IPS DF 6.9 (cell line): ENCODE results near the gene ZPR1.

Experiments used
- DNase-seq: peaks from one replicate; pipeline ENCODE4 v3.0.0-alpha.2; 2013; ENCODE audit warnings: low read depth, low spot score
- H3K27ac ChIP-seq: one replicate; pipeline ENCODE4 v1.5.1; 2013; ENCODE audit warnings: low read length, control low read depth
- H3K27me3 ChIP-seq: 2 replicates; pipeline ENCODE4 v1.6.1; 2013; ENCODE audit warnings: mild to moderate bottlenecking, low read length; ENCODE audit not compliant: control insufficient read depth, insufficient read depth
- H3K36me3 ChIP-seq: 2 replicates; pipeline ENCODE4 v1.6.1; 2013; ENCODE audit warnings: low read length; ENCODE audit not compliant: control insufficient read depth, insufficient read depth
- H3K4me1 ChIP-seq: 2 replicates; pipeline ENCODE4 v1.6.1; 2013; ENCODE audit warnings: low read length; ENCODE audit not compliant: control insufficient read depth, insufficient read depth
- H3K4me3 ChIP-seq: 2 replicates; pipeline ENCODE4 v1.5.1; 2013; ENCODE audit warnings: mild to moderate bottlenecking, low read length
- H3K9me3 ChIP-seq: 2 replicates; pipeline ENCODE4 v1.6.1; 2013; ENCODE audit warnings: low read length, inconsistent platforms; ENCODE audit not compliant: control insufficient read depth, insufficient read depth
- whole genome bisulfite sequencing: extraction: QIAGEN DNeasy Blood & Tissue Kit; methylation state at CpG from one replicate; pipeline ENCODE4 v1.1.7; 2013; ENCODE audit warnings: mixed read lengths, missing lambda C conversion rate; ENCODE audit not compliant: insufficient read length, insufficient coverage; 5-methylcytosine and 5-hydroxymethylcytosine counted together

The ZPR1 gene

DNA sequence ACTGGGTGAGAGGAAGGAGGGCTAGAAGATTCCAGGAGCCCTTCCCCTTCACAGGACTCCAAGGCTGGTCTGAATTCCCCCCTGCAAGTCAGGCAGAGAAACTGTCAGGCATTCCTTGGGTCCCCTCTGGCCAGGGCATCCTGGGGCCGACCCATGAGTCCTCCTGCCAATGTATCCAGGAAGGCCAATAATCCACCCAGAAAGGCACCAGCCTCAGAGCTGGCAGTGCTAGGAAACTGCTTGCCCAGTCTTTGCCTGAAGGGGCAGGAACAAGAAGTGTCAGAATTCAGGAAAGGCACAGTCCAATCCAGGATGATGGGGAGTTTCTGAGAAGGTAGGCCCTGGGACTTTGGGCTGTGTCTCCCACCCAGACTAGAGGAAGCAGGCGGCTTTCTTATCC lies 56.0 kb downstream of the ZPR1 start:
- H3K9me3 ChIP-seq: no peaks in the 10 kb centered on the region
- no peaks in the 10 kb centered on the region for H3K27me3 ChIP-seq
- no peak overlapping the region for H3K4me3 ChIP-seq
- H3K4me1 ChIP-seq: peaks cover 6% of the 10 kb centered on the region; the same call in 1 of the 2 replicates
- no peak for DNase-seq
- WGBS: no CpG with 5 or more reads among the region's 2 CpGs
- H3K27ac ChIP-seq: no peak overlapping the region
- no peaks in the 10 kb centered on the region for H3K36me3 ChIP-seq

DNA sequence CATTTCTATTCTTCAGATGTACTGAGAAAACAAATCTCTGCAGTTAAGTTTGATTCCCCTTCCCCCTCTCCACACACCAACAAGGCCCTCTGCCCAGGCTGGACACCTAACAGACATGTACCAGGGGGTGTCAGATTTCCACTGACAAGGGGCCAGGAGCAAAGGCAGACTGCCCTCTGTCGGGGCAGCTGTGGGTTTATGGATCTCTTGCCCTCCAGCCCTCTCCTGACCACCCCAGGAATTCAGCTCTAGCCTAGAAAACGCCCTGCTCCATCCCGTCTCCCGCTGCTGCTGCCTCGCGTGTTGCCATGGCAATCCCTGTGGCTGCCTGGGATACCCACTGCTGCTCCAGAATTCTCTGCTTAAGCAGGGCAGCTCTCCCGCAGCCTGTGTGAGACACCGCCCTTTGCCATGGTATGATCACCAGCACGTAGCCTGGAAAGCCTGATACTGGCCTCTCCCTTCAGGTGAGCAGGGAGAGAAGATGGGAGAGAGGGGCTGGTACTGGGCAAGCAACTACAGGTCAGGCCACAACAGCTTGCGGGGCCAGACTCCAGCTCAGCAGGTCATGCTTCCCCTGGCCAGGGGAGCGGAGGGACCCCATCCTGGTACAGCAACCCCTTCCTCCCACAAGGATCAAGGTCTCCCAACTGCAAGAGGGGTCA lies 56.6 kb downstream of the ZPR1 start:
- Histone ChIP-seq H3K4me1 (peaks cover 6% of the 10 kb centered on the region; the same call in 1 of the 2 replicates), H3K27me3 (no peaks in the 10 kb centered on the region), H3K27ac (no peak overlapping the region), H3K36me3 (no peaks in the 10 kb centered on the region), H3K4me3 (no peak overlapping the region), H3K9me3 (no peaks in the 10 kb centered on the region)
- no CpG with 5 or more reads among the region's 11 CpGs for WGBS
- DNase-seq: no peak

DNA sequence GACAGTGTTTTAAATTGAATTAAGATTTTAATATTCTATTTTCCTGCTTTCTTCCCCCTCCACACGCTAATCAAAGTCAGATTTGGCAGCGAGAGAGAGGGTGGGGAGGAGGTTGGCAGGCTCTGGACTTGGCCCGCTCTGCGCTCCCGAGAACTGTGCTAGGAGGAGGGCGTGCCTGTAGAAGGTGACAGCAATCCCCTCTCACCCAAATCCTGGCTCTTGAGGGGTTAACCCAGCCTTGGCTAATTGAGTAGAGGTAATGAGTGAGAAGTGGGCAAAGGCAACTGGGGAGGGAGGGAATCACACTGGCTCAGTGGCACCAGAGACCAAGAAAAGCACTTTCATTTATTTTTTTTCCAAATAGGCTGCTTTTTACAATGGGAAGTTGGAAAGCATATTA lies 57.2 kb downstream of the ZPR1 start:
- WGBS: no CpG with 5 or more reads among the region's 6 CpGs
- Histone ChIP-seq H3K4me3 (no peak overlapping the region), H3K27me3 (no peaks in the 10 kb centered on the region), H3K4me1 (peaks cover 9% of the 10 kb centered on the region), H3K27ac (no peak overlapping the region), H3K9me3 (no peaks in the 10 kb centered on the region), H3K36me3 (no peaks in the 10 kb centered on the region)
- no peak for DNase-seq

DNA sequence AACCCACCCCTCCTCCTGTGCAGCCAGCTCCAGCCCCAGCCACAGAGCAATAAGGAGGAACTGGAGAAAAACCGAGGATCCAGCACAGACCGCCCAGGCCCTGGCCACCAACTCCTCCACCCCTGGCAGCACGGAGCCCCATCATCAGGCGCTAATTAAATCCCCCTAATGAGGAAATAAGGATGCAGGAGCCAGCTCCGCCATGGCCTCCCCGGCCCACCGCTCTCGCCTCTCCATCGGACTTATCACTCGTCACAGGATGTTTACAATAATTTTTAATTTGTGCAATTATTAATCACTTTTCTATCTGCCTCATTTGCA lies 57.6 kb downstream of the ZPR1 start:
- no peaks in the 10 kb centered on the region for H3K9me3 ChIP-seq
- no peak overlapping the region for H3K4me3 ChIP-seq
- H3K27me3 ChIP-seq: no peaks in the 10 kb centered on the region
- DNase-seq: no peak
- peaks cover 9% of the 10 kb centered on the region for H3K4me1 ChIP-seq
- H3K36me3 ChIP-seq: no peaks in the 10 kb centered on the region
- no peak overlapping the region for H3K27ac ChIP-seq
- no CpG with 5 or more reads among the region's 10 CpGs for WGBS

DNA sequence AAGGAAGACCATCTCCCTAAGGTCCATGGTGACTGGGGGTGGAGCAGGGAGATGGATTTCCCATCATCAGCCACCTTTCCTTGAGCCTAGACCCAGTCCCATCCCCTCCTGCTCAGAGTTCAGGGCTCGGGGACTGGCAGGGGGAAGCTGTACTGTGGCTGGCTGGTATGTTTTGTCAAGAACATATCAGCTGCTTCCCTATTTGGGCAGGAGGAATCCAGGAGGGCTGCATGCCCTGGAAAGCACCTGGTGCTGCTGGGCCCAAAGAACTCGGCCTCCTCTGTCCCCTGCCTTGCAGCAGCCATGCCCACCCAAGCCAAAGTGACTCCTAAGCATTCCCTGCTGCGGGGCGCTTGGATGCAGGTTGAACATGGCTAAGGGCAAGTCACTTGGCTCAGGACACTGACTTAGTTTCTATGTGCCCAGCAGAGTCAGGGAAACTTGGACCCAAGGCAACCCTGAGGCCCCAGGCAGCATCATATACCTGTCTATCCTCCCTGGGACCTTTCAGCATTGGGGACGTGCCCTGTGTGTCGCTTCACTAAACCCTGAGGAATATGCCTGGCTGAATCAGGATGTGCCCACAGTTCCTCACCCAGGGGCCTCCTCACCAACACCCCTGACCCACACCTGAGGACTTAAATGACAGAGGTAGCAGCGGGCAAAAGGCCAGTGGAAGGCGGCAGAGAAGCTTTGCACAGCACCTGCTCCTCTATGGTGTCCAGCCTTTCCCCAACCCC lies 58.2 kb downstream of the ZPR1 start:
- no peak for DNase-seq
- Histone ChIP-seq H3K36me3 (no peaks in the 10 kb centered on the region), H3K9me3 (no peaks in the 10 kb centered on the region), H3K27ac (no peak overlapping the region), H3K4me1 (peaks cover 9% of the 10 kb centered on the region), H3K27me3 (no peaks in the 10 kb centered on the region), H3K4me3 (no peak overlapping the region)
- no CpG with 5 or more reads among the region's 8 CpGs for WGBS

DNA sequence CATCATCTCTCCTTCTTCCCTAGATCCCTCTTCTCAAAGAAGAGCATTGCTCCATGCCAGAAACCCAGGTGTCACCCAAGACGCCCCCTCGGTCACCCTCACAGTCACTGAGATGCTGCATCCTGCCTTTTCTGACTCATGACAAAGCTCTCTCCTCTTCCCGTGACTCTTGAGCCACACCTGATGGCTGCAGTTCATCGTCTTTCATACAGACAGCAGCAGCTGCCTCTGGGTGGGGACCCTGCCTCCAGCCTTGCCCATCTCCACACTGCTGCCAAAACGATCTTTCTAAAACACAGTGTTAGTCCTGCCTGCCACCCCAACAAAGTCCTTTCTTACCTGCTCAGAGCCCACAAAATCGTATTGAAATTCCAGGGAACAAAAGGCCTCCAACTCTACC lies 59.8 kb downstream of the ZPR1 start:
- H3K27ac ChIP-seq: no peak overlapping the region
- DNase-seq: no peak
- peaks cover 9% of the 10 kb centered on the region for H3K4me1 ChIP-seq
- WGBS: no CpG with 5 or more reads among the region's 6 CpGs
- no peak overlapping the region for H3K4me3 ChIP-seq
- H3K36me3 ChIP-seq: no peaks in the 10 kb centered on the region
- H3K9me3 ChIP-seq: no peaks in the 10 kb centered on the region
- no peaks in the 10 kb centered on the region for H3K27me3 ChIP-seq

DNA sequence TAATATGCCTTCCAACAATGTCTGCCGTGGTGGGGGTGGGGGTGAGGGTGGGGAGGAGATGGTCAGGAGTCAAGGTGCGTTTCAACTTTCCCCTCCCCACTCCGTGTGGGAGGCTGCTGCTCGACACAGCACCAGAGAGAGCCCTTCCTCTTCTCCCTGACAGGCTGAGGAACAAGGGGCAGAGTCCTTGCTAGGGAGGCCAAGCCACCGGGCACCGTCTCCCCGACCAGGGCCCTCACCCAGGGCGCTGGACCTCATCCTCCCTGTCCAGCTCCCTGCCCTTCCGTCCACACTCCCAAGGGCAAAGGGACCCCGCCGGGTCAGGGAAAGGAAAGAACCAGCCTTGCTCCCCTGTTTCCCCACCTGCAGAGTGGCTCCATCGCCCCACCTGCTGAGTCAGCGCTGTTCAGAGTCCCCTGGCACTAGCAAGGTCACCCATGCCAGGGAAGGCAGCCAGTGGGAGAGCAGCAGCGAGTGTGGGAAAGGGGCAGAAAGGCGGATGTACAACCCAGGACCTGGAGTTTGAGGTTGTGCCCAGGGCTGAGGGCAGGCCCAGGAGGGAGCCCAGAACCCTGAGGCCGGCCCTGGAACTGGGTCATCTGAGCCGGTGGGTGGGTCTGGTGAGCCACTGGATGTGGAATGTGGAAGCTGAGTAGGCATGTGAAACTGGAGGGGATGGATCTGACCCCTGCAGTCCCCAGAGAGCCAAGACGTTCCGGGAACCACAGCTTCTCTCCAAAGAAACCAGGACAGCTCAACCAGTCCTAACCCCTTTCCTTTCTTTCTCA lies 62.2 kb downstream of the ZPR1 start:
- no peak for DNase-seq
- no peaks in the 10 kb centered on the region for H3K36me3 ChIP-seq
- H3K27ac ChIP-seq: no peak overlapping the region
- no peak overlapping the region; the same call in 1 of the 2 replicates for H3K4me3 ChIP-seq
- peaks cover 5% of the 10 kb centered on the region for H3K4me1 ChIP-seq
- WGBS: no CpG with 5 or more reads among the region's 19 CpGs
- H3K27me3 ChIP-seq: no peaks in the 10 kb centered on the region
- H3K9me3 ChIP-seq: no peaks in the 10 kb centered on the region

DNA sequence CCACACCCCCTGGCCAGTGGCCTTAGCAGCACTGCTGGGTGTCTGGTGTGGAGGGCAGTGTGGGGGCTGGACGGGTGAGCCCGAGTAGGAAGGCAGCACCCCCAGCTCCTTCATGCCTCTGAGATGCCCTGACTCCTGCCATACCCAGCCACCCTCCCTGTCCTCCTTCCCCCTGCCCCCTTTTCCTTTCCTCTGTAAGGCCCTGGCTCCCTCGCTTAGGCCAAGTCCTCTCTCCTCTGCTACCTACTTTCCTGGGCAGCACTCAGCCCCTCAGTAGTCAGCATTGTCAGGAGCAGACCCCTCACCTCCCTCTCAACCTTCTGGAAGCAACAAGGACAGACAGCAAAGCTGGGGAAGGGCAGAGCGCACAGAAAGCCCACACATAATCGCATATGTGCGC lies 63.0 kb downstream of the ZPR1 start:
- peaks cover 3% of the 10 kb centered on the region for H3K4me1 ChIP-seq
- H3K36me3 ChIP-seq: no peaks in the 10 kb centered on the region
- H3K27me3 ChIP-seq: no peaks in the 10 kb centered on the region
- H3K9me3 ChIP-seq: no peaks in the 10 kb centered on the region
- DNase-seq: no peak
- no CpG with 5 or more reads among the region's 6 CpGs for WGBS
- no peak overlapping the region for H3K27ac ChIP-seq
- H3K4me3 ChIP-seq: no peak overlapping the region
